GM12872 (cell line): ENCODE measurements around the gene TMEM106C.

ENCODE experiments used
- TF ChIP-seq, protein P1 (sequence below): IDR thresholded peaks from 3 replicates; pipeline ENCODE4 v1.5.1; 2011; ENCODE audit warnings: low read depth, mild to moderate bottlenecking, low read length, moderate library complexity; ENCODE audit not compliant: insufficient read depth

The TMEM106C gene

DNA sequence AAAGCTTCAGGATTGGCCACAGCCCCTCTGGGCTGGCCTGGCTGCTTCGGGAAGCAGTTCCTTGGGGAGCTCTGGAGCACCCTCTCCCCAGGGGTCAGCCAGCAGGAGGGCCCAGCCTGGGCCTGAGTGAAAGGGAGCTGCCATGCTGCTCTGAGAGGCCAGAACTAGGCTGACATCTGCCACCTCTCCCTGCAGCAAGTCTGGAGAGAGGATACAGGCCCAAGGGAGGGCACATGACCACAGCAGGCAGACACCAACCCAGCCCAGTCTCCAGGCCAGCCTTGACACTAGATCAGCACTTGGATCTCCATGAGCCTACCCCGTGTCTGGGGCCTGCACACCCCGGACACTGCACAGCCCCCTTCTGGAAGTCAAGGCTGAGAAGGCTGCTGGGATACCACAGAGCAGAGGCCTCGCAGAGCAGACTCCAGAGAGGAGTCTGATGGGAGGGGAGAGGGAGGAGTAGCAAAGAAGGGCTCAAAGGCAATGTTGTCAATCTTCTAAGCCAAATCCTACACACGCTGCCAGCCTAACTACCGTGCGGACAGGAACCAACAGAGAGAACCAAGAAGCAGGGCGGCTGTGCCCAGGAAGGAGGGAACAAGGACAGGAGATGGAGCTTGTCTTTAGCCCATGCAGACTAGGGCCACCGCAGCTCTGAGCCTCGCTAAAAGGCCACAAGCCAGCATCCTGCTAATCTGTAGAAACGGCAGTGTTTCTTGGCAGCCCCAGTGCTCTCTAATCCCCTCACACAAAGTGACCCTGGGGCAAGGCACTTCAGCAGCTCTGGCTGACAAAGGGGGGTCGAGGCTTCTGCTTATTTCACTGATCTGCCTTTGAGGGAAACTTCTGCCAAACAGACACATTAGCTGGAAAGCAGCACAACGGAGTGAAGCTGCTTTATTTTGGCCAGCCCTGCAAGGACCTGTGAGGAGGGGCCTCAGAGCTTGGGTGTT, 28.0 kb downstream of the TMEM106C start:
- TF ChIP-seq, protein P1, sequence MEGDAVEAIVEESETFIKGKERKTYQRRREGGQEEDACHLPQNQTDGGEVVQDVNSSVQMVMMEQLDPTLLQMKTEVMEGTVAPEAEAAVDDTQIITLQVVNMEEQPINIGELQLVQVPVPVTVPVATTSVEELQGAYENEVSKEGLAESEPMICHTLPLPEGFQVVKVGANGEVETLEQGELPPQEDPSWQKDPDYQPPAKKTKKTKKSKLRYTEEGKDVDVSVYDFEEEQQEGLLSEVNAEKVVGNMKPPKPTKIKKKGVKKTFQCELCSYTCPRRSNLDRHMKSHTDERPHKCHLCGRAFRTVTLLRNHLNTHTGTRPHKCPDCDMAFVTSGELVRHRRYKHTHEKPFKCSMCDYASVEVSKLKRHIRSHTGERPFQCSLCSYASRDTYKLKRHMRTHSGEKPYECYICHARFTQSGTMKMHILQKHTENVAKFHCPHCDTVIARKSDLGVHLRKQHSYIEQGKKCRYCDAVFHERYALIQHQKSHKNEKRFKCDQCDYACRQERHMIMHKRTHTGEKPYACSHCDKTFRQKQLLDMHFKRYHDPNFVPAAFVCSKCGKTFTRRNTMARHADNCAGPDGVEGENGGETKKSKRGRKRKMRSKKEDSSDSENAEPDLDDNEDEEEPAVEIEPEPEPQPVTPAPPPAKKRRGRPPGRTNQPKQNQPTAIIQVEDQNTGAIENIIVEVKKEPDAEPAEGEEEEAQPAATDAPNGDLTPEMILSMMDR: no peak

DNA sequence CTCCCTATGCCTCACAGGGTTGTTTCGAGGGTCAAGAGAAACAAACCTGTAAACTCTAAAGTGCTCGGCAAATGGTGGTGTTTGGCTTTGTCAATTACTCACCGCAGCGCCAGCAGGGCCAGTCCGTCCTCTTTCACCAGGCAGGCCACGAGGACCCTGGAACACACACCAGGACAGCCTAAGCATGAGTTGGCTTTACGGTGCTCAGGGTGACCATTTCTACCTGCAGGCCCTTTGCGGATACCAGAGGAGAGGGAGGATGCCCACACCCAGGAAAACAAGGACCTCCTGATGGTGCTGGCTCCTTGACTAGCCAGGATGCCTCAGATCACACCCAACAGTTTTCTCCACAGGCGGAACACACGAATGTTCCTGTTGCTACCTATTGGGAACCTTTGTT, 29.4 kb downstream of the TMEM106C start:
- TF ChIP-seq, protein P1: no peak

DNA sequence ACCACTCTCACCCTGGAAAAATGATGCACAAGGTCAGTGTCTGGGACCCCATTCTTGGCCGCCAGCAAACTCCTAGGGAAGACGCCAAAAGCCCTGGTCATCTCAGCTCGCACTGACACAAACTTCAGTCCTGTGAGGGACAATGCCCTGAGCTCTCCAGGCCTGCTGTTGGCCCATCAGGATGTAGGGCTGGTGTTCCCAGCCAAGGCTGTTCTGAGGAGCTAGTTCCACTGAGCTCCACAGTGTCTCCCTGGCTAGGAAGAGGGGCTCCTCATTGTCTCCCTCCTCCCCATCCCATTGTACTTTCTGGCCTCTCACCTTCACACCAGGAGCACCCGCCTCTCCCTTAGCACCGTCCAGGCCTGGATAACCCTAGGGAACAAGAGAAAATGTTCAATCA, 30.1 kb downstream of the TMEM106C start:
- TF ChIP-seq, protein P1: no peak

DNA sequence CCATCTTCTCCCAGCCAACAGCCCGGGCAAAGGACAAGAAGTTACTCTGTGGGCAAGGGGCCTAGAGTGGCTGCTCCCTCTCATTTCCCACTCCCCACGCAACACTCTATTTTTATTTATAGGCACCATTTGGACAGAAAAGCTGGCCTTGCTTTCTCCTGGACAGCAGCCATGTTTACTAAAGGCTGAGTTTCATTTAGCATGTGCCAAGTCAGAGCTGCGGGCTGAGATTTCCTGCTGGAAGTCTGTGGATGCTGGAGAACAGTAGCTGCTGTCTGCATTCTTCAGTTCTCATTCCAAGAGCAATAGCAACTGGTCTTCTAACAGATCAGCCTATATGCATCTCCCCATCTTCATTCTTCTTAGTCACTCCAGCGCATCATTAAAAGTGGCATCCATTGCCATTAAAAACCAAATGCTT, 32.6 kb downstream of the TMEM106C start:
- TF ChIP-seq, protein P1: no peak

DNA sequence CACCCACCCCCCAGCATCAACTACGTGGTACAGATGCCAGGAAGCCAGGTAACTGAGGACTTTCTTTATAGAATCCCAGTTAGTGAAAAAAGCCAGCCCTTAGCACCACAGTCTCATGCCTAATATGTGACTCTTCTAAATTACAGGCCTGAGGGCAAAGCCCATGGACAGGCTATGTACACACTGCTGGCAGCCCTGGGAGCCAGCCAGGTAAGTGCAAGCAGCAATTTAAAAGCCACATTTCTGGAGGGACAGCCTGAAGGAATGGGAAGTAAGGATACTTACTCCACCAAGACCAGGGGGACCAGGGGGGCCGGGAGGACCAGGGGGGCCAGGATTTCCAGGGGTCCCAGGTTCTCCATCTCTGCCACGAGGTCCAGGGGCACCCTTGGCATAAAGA, 33.9 kb downstream of the TMEM106C start:
- TF ChIP-seq, protein P1: no peak

DNA sequence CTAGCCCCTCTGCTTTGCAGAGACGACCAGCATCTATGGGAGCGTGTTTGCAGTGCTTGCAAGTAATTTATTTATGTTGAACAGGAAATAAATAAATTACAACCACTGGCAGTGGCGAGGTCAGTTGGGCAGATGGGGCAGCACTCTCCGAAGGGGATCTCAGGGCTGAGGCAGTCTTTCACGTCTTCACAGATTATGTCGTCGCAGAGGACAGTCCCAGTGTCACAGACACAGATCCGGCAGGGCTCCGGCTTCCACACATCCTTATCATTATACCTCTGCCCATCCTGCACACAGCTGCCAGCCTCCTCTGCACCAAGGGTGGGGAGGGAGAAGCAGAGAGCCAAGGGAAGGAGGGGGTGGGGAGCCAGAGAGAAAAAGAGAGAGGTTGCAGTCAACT, 36.4 kb downstream of the TMEM106C start:
- TF ChIP-seq, protein P1: no peak

DNA sequence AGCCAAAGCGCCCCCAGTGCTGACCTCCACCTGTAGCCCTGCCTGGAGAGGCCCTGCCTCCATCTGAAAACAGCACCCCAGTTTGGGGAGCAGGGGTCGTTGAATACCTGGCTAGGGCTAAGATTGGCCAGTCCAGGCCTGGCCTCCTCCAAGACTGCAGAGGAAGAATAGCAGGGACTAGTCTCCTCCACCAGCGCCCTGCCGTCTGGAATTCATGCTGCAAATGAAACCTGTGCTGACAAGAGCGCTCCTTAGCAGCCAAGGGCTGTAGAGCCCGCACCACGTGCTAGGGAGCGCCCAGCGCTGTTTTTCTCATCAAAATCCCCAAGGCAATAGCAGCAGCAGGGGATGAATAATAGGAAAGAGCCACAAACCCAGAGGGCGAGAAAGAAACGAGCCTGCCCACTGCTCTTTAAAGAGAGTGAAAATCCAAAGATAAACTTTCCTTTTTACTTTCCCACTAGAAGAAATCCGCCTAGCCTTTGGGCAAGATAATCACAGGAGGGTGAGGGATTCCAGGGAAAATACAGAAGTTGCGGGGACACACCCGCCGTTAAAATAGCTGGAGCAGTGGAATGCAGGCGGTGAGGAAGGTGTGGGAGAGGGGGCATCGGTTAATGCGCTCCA, 37.6 kb downstream of the TMEM106C start:
- TF ChIP-seq, protein P1: no peak
